Activated naive CD4-positive, alpha-beta T cell treated with Interleukin-2 at 50 U/mL for 16 hours (primary cell): ENCODE data around the gene DUOXA2.
"Not testable (repeated sequence)": the region's sequence is repeated elsewhere in the genome, so short reads cannot be mapped to it uniquely, and the experiment has no call there.

Source experiments
- DNase-seq: peaks from one replicate; pipeline ENCODE4 v3.0.0-alpha.2; 2020

The DUOXA2 gene

GRCh38 chr15:45114076-45114750 lies at the start of gene DUOXA2, which contains the start of gene DUOX2:
DUOXA2 (plus strand) TSS chr15:45114326; CDS start chr15:45114606, 280 bp downstream.
DUOX2 (minus strand) TSS chr15:45114172; CDS start chr15:45113411, 761 bp downstream.
- no peak for DNase-seq

- DNase-seq: no peak
Measured at GRCh38 chr15:45064386-45064785, 49.7 kb upstream of the DUOXA2 start.

- DNase-seq: not testable (repeated sequence)
Measured at GRCh38 chr15:45069942-45070360, 44.2 kb upstream of the DUOXA2 start.

- not testable (repeated sequence) for DNase-seq
Measured at GRCh38 chr15:45073602-45074001, 40.5 kb upstream of the DUOXA2 start.

GRCh38 chr15:45075440-45076320 lies 38.4 kb upstream of the DUOXA2 start:
- DNase-seq: not testable (repeated sequence)

- DNase-seq: not testable (repeated sequence)
Measured at GRCh38 chr15:45077391-45077790, 36.7 kb upstream of the DUOXA2 start.

GRCh38 chr15:45079201-45079600 lies 34.9 kb upstream of the DUOXA2 start:
- not testable (repeated sequence) for DNase-seq

GRCh38 chr15:45079628-45080246 lies 34.4 kb upstream of the DUOXA2 start:
- not testable (repeated sequence) for DNase-seq

- DNase-seq: not testable (repeated sequence)
Measured at GRCh38 chr15:45080593-45080992, 33.5 kb upstream of the DUOXA2 start.

GRCh38 chr15:45082412-45082811 lies 31.7 kb upstream of the DUOXA2 start:
- not testable (repeated sequence) for DNase-seq

- no peak for DNase-seq
Measured at GRCh38 chr15:45083223-45083622, 30.9 kb upstream of the DUOXA2 start.

- no peak for DNase-seq
Measured at GRCh38 chr15:45084163-45084562, 30.0 kb upstream of the DUOXA2 start.

- DNase-seq: no peak
Measured at GRCh38 chr15:45087513-45087912, 26.6 kb upstream of the DUOXA2 start.

GRCh38 chr15:45088801-45089711 lies 25.1 kb upstream of the DUOXA2 start:
- DNase-seq: no peak

- no peak for DNase-seq
Measured at GRCh38 chr15:45089712-45090373, 24.3 kb upstream of the DUOXA2 start.

- no peak for DNase-seq
Measured at GRCh38 chr15:45091161-45091560, 23.0 kb upstream of the DUOXA2 start.

GRCh38 chr15:45091576-45091975 lies 22.6 kb upstream of the DUOXA2 start:
- no peak for DNase-seq

GRCh38 chr15:45093013-45093412 lies 21.1 kb upstream of the DUOXA2 start:
- no peak for DNase-seq

- DNase-seq: no peak
Measured at GRCh38 chr15:45093622-45094357, 20.3 kb upstream of the DUOXA2 start.

GRCh38 chr15:45094358-45094730 lies 19.8 kb upstream of the DUOXA2 start:
- DNase-seq: no peak

- DNase-seq: no peak
Measured at GRCh38 chr15:45095661-45096060, 18.5 kb upstream of the DUOXA2 start.
